ENCODE data around the gene PAM16. TPM values are rescaled to one million over a fixed set of nuclear protein-coding genes. Genes with fewer than 3 reads are reported as not detected.

PAM16 gene
- total RNA-seq, 1 donor from 2014 or later: 36.2 TPM

DNA sequence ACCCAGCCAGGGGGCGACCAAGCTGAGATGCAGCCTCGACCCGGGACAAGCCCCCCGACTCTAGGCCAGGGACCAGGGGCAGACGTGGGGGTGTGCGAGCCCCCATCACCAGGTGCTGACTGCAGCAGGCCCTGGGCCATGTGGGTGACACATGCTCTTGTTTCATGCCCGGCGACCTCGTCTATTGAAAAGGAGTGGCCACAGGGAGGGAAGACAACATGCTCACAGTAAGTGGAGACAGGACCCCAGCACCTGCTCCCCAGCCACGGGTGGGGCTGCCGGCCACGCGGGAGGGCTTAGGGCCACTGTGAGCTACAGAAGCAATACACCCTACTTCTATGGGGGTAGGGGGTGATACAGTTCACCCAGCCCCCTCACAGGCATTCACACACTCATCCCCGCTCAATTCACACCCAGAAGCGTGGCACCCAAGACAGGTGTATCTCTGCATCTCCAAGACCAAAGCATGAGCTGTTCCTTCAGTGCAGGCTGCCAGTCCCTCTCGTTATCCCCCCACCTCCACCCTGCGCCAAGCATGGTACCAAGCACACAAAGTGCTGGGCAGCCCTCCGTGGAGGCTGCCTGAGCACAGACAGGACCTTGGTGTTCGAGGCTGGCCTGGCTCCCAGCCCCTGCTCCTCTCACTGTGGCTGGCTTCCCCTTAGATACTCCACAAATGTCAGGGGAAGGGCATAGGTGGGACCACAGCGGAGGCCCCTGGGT lies 34.1 kb upstream of the PAM16 start:
- Mint-ChIP-seq H3K4me1 (peaks cover 13% of the 10 kb centered on the region), H3K27me3 (ENCODE audit: low read depth) (no peaks in the 10 kb centered on the region), H3K9me3 (no peaks in the 10 kb centered on the region), H3K4me3 (no peak overlapping the region), H3K27ac (ENCODE audit: unreplicated experiment) (no peak overlapping the region), H3K36me3 (ENCODE audit: low read depth) (no peaks in the 10 kb centered on the region)
- TF ChIP-seq, protein P1, sequence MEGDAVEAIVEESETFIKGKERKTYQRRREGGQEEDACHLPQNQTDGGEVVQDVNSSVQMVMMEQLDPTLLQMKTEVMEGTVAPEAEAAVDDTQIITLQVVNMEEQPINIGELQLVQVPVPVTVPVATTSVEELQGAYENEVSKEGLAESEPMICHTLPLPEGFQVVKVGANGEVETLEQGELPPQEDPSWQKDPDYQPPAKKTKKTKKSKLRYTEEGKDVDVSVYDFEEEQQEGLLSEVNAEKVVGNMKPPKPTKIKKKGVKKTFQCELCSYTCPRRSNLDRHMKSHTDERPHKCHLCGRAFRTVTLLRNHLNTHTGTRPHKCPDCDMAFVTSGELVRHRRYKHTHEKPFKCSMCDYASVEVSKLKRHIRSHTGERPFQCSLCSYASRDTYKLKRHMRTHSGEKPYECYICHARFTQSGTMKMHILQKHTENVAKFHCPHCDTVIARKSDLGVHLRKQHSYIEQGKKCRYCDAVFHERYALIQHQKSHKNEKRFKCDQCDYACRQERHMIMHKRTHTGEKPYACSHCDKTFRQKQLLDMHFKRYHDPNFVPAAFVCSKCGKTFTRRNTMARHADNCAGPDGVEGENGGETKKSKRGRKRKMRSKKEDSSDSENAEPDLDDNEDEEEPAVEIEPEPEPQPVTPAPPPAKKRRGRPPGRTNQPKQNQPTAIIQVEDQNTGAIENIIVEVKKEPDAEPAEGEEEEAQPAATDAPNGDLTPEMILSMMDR (conservative IDR thresholded peaks at IDR 0.05): no peak
- no peak for DNase-seq (ENCODE audit: low read depth, low spot score)

DNA sequence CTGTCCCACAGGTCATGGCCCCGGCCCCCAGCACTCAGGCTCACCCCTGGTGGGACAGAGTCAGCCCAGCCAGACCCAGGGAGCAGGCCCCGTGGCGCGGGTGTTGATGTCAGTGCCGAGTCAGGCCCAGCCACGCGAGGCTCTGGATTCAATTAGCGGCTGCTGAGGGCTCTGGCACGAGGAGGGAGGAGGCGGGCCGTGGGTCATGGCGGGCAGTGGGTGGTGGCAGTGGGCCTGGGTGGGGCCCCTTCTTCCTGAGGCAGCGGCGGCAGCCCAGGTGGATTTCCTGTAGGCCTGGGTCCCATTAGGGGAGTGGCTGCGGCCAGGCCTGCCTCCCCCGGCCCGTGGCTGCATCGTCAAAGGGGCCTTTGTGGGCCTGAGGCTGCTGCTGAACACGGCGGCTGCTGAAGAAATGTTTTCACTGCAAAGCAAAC lies 33.4 kb upstream of the PAM16 start:
- Mint-ChIP-seq H3K36me3 (ENCODE audit: low read depth) (no peaks in the 10 kb centered on the region), H3K4me3 (no peak overlapping the region), H3K27ac (ENCODE audit: unreplicated experiment) (no peak overlapping the region), H3K27me3 (ENCODE audit: low read depth) (no peaks in the 10 kb centered on the region), H3K4me1 (peaks cover 6% of the 10 kb centered on the region), H3K9me3 (no peaks in the 10 kb centered on the region)
- DNase-seq (ENCODE audit: low read depth, low spot score): no peak
- TF ChIP-seq, protein P1 (conservative IDR thresholded peaks at IDR 0.05): no peak

DNA sequence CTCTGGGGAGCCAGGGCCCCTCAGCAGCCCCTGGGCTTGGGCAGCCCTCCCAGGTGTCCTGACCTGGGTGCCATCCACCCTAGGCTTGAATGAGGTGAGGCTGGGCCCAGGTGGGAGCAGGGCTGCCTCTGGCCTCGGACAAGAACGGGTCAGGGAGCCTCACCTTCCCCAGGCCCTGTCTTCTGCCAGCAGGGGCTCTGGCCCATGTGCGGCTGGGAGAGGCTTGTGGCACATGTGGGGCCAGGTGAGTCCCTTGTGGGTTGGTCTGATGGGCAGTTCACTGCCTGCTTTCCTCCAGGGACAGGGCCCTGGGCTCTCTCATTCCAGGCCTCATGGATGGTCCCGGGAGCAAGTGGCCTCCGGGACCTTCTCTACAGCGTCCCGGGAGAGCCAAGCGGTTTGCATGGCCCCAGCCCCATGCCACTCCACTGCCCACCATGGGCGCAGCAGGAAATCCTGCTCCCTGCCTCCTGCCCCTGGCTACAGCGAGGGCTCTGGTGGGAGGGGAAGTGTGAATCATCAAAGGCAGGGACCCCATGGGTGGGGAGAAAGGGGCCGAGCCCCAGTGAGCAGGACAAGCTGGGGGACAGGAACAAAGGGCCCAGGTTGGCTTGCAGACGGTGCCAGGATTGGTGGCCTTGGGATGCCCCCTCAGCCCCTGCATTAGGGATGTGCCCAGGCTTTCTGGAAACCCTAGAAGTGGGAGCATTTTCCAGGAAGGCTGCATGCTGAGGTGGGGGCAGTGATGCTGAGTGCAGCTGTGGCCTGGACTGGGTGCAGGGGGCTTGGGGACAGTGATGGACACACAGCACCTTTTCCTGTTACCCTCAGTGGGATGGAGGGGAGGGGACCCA lies 32.7 kb upstream of the PAM16 start:
- Mint-ChIP-seq H3K27ac (ENCODE audit: unreplicated experiment) (peak overlapping the region; percentile 62), H3K4me1 (peaks cover under 1% of the 10 kb centered on the region), H3K36me3 (ENCODE audit: low read depth) (no peaks in the 10 kb centered on the region), H3K4me3 (no peak overlapping the region), H3K9me3 (no peaks in the 10 kb centered on the region), H3K27me3 (ENCODE audit: low read depth) (no peaks in the 10 kb centered on the region)
- no peak for DNase-seq (ENCODE audit: low read depth, low spot score)
- TF ChIP-seq, protein P1 (conservative IDR thresholded peaks at IDR 0.05): no peak

DNA sequence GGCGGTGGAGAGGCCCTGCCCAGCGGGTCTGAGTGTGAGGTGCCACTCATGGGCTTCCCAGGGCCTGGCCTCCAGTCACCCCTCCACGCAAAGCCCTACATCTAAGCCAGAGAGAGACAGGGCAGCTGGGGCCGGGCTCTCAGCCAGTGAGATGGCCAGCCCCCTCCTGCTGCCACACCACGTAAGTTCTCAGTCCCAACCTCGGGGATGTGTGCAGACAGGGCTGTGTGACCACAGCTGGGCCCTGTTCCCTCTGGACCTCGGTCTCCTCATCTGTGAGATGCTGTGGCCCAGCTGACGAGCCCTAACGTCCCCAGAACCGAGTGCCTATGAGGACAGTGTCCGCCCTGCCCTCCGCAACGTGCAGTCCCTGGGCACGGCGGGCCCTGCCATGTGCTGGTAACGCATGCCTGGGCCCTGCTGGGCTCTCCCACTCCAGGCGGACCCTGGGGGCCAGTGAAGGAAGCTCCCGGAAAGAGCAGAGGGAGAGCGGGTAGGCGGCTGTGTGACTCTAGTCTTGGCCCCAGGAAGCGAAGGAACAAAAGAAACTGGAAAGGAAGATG lies 31.8 kb upstream of the PAM16 start:
- H3K4me1 Mint-ChIP-seq: peaks cover 2% of the 10 kb centered on the region
- TF ChIP-seq, protein P1 (conservative IDR thresholded peaks at IDR 0.05): no peak
- H3K4me3 Mint-ChIP-seq: no peak overlapping the region
- H3K27me3 Mint-ChIP-seq (ENCODE audit: low read depth): no peaks in the 10 kb centered on the region
- no peak for DNase-seq (ENCODE audit: low read depth, low spot score)
- no peaks in the 10 kb centered on the region for H3K36me3 Mint-ChIP-seq (ENCODE audit: low read depth)
- H3K9me3 Mint-ChIP-seq: no peaks in the 10 kb centered on the region
- no peak overlapping the region for H3K27ac Mint-ChIP-seq (ENCODE audit: unreplicated experiment)

DNA sequence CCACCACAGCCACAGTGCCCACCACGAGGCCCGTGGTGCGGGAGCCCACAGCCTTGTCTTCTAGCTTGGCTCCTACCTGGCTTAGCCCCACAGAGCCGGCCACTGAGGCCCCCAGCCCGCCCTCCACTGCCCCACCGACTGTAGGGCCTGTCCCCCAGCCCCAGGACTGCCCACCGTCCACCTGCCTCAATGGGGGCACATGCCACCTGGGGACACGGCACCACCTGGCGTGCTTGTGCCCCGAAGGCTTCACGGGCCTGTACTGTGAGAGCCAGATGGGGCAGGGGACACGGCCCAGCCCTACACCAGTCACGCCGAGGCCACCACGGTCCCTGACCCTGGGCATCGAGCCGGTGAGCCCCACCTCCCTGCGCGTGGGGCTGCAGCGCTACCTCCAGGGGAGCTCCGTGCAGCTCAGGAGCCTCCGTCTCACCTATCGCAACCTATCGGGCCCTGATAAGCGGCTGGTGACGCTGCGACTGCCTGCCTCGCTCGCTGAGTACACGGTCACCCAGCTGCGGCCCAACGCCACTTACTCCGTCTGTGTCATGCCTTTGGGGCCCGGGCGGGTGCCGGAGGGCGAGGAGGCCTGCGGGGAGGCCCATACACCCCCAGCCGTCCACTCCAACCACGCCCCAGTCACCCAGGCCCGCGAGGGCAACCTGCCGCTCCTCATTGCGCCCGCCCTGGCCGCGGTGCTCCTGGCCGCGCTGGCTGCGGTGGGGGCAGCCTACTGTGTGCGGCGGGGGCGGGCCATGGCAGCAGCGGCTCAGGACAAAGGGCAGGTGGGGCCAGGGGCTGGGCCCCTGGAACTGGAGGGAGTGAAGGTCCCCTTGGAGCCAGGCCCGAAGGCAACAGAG lies 31.0 kb upstream of the PAM16 start:
- no peaks in the 10 kb centered on the region for H3K36me3 Mint-ChIP-seq (ENCODE audit: low read depth)
- DNase-seq (ENCODE audit: low read depth, low spot score): no peak
- TF ChIP-seq, protein P1 (conservative IDR thresholded peaks at IDR 0.05): no peak
- no peak overlapping the region for H3K27ac Mint-ChIP-seq (ENCODE audit: unreplicated experiment)
- no peaks in the 10 kb centered on the region for H3K27me3 Mint-ChIP-seq (ENCODE audit: low read depth)
- no peak overlapping the region for H3K4me3 Mint-ChIP-seq
- H3K4me1 Mint-ChIP-seq: peaks cover 8% of the 10 kb centered on the region
- no peaks in the 10 kb centered on the region for H3K9me3 Mint-ChIP-seq

All from neural crest cell (in vitro differentiated cells).